Measurements from ENCODE around the gene ZNF420. TPM values are rescaled to one million over a fixed set of nuclear protein-coding genes. Genes with fewer than 3 reads are reported as not detected.
A peak's percentile ranks its signal among the peaks of the same experiment; 100 is the strongest.
"Not testable (repeated sequence)": the region's sequence is repeated elsewhere in the genome, so short reads cannot be mapped to it uniquely, and the experiment has no call there.

ZNF420 gene
- total RNA-seq, 2 experiments from 2014 or later: 3.7 to 4.5 TPM

DNA sequence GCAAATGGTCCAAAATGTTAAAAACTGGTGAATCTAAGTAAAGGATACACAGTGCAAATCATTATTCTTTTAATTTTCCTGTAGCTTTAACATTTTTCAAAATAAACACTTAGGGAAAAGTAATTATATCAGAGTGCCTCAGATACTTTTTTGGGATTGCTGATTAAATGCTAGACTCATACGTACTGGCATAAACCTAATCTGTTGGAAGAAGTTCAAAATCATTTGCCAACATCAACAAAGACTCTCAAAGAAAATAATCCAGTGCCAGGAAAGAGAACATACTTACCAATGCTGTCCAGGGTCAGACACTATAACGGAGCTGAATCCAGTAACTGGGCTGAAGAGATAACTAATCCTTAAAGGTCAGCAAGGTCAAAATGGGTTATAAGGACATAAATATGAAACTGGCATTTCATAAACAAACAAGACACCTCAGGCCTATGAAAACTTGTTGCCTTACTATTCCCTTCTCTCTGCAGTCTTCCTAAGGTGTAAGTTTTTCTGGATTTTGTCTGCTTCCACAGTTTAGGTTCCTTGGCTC, 3.3 kb upstream of the ZNF420 start:
- H3K4me3 Mint-ChIP-seq: no peak overlapping the region
- CTCF ChIA-PET: no interaction called here
- H3K27ac Mint-ChIP-seq: no peak overlapping the region
- H3K27me3 Mint-ChIP-seq: no peaks in the 10 kb centered on the region
- intact Hi-C loops (cut with DNase I, micrococcal nuclease): loop anchor here (5.0 to 10.0 kb wide), 7 partner anchors 142 to 548 kb away; partner anchors contain the start of genes ZNF850 (in 2 of the 2), ZNF260 (in 1 of the 2), ZNF383 (in 1 of the 2) and ZNF540 (in 1 of the 2)
- peaks cover 24% of the 10 kb centered on the region for H3K4me1 Mint-ChIP-seq (ENCODE audit: low read depth)
- H3K9me3 Mint-ChIP-seq: peaks cover 8% of the 10 kb centered on the region
- no peak for ATAC-seq (ENCODE audit: poor library complexity)
- Histone ChIP-seq H3K9me3 (ENCODE audit: control insufficient read depth in 1 of 2, insufficient read depth in 1 of 2, low read length in 2 of 2) (peaks cover 4 to 15% of the 10 kb centered on the region in 2 experiments), H3K36me3 (ENCODE audit: insufficient read depth, low read length) (no peaks in the 10 kb centered on the region), H3K27ac (ENCODE audit: low read depth in 1 of 2, low read length in 2 of 2) (no peak overlapping the region), H3K27me3 (ENCODE audit: control insufficient read depth in 1 of 2, insufficient read depth in 2 of 2, low read length in 2 of 2) (no peaks in the 10 kb centered on the region), H3K4me1 (ENCODE audit: insufficient read depth, low read length) (peaks cover 24% of the 10 kb centered on the region), H3K4me3 (ENCODE audit: low read length) (no peak overlapping the region)
- POLR2A ChIA-PET: no interaction called here
- TF ChIP-seq, protein P1, sequence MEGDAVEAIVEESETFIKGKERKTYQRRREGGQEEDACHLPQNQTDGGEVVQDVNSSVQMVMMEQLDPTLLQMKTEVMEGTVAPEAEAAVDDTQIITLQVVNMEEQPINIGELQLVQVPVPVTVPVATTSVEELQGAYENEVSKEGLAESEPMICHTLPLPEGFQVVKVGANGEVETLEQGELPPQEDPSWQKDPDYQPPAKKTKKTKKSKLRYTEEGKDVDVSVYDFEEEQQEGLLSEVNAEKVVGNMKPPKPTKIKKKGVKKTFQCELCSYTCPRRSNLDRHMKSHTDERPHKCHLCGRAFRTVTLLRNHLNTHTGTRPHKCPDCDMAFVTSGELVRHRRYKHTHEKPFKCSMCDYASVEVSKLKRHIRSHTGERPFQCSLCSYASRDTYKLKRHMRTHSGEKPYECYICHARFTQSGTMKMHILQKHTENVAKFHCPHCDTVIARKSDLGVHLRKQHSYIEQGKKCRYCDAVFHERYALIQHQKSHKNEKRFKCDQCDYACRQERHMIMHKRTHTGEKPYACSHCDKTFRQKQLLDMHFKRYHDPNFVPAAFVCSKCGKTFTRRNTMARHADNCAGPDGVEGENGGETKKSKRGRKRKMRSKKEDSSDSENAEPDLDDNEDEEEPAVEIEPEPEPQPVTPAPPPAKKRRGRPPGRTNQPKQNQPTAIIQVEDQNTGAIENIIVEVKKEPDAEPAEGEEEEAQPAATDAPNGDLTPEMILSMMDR (IDR thresholded peaks at IDR 0.05): no peak
- H3K36me3 Mint-ChIP-seq (ENCODE audit: low read depth): peaks cover 31% of the 10 kb centered on the region
- no peak for DNase-seq

DNA sequence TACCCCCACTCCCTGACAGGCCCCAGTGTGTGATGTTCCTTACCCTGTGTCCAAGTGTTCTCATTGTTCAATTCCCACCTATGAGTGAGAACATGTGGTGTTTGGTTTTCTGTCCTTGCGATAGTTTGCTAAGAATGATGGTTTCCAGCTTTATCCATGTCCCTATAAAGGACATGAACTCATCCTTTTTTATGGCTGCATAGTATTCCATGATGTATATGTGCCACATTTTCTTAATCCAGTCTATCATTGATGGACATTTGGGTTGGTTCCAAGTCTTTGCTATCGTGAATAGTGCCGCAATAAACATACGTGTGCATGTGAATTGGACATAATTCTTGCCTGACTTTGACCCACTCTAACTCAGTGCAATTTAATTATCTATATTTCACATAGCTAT, 1.7 kb upstream of the ZNF420 start:
- H3K4me1 ChIP-seq (ENCODE audit: insufficient read depth, low read length): peaks cover 25% of the 10 kb centered on the region
- H3K4me1 Mint-ChIP-seq (ENCODE audit: low read depth): peaks cover 30% of the 10 kb centered on the region
- H3K4me3 Mint-ChIP-seq: peak overlapping the region; percentile 73
- H3K27ac Mint-ChIP-seq; ATAC-seq (ENCODE audit: poor library complexity); H3K27me3 ChIP-seq (ENCODE audit: control insufficient read depth in 1 of 2, insufficient read depth in 2 of 2, low read length in 2 of 2); H3K4me3 ChIP-seq (ENCODE audit: low read length); H3K36me3 ChIP-seq (ENCODE audit: insufficient read depth, low read length); H3K9me3 ChIP-seq (ENCODE audit: control insufficient read depth in 1 of 2, insufficient read depth in 1 of 2, low read length in 2 of 2); DNase-seq; H3K27me3 Mint-ChIP-seq; H3K9me3 Mint-ChIP-seq; H3K27ac ChIP-seq (ENCODE audit: low read depth in 1 of 2, low read length in 2 of 2): not testable (repeated sequence)
- H3K36me3 Mint-ChIP-seq (ENCODE audit: low read depth): peaks cover 39% of the 10 kb centered on the region
- POLR2A ChIA-PET: interaction anchor here (1.0 kb wide), 1 partner anchor 141 kb away, joined by 3 read pairs; the partner anchor contains the start of gene ZNF383
- intact Hi-C loops (cut with DNase I, micrococcal nuclease): loop anchor here (2.0 to 10.0 kb wide), 8 partner anchors 141 to 549 kb away; partner anchors contain the start of genes ZNF568 (in 2 of the 2), ZNF829 (in 2 of the 2), ZNF850 (in 2 of the 2) and ZNF260 (in 1 of the 2)
- CTCF ChIA-PET: interaction anchor here (1.1 kb wide), 1 partner anchor 103 kb away, joined by 4 read pairs; no protein-coding TSS in a partner anchor

GRCh38 chr19:37077501-37077933, 716 bp upstream of the ZNF420 start:
- no peaks in the 10 kb centered on the region for H3K27me3 Mint-ChIP-seq
- peaks cover 30% of the 10 kb centered on the region for H3K4me1 Mint-ChIP-seq (ENCODE audit: low read depth)
- Histone ChIP-seq H3K36me3 (ENCODE audit: insufficient read depth, low read length) (peaks cover 4% of the 10 kb centered on the region), H3K9me3 (ENCODE audit: control insufficient read depth in 1 of 2, insufficient read depth in 1 of 2, low read length in 2 of 2) (peaks cover 10 to 16% of the 10 kb centered on the region in 2 experiments), H3K4me3 (ENCODE audit: low read length) (peak overlapping the region; percentile 99), H3K27ac (ENCODE audit: low read depth in 1 of 2, low read length in 2 of 2) (peak overlapping the region; percentile 65 to 72), H3K4me1 (ENCODE audit: insufficient read depth, low read length) (peaks cover 25% of the 10 kb centered on the region), H3K27me3 (ENCODE audit: control insufficient read depth in 1 of 2, insufficient read depth in 2 of 2, low read length in 2 of 2) (no peaks in the 10 kb centered on the region)
- ATAC-seq (ENCODE audit: poor library complexity) (no peak), DNase-seq (no peak)
- ChIA-PET POLR2A (interaction anchor here (0.6 to 2.1 kb wide), 23 partner anchors 8 to 1297 kb away, joined by 3 to 16 read pairs (median 6); partner anchors contain the start of genes PSMD8, ZNF146, ZNF260 and ZNF345), CTCF (interaction anchor here (1.0 to 1.8 kb wide), 3 partner anchors 104 to 228 kb away, joined by 3 to 11 read pairs (median 4); partner anchors contain the start of genes ZNF568 and ZNF829)
- peaks cover 4% of the 10 kb centered on the region for H3K9me3 Mint-ChIP-seq
- H3K27ac Mint-ChIP-seq: peak overlapping the region; percentile 91
- intact Hi-C loops (cut with DNase I, micrococcal nuclease): loop anchor here (2.0 to 10.0 kb wide), 8 partner anchors 140 to 550 kb away; partner anchors contain the start of genes ZNF568 (in 2 of the 2), ZNF829 (in 2 of the 2), ZNF850 (in 2 of the 2) and ZNF260 (in 1 of the 2)
- TF ChIP-seq, protein P1 (IDR thresholded peaks at IDR 0.05): no peak
- H3K36me3 Mint-ChIP-seq (ENCODE audit: low read depth): peaks cover 42% of the 10 kb centered on the region
- H3K4me3 Mint-ChIP-seq: peak overlapping the region; percentile 98

Data from CD4-positive, alpha-beta T cell (primary cell).